Spleen (tissue), 7 donors: ENCODE results near the gene MSI2.
A peak's percentile ranks its signal among the peaks of the same experiment; 100 is the strongest.

Source experiments
- POLR2AphosphoS5 ChIP-seq, 3 donors: sonication (generic); formaldehyde crosslinking; IDR thresholded peaks; one replicate each; pipeline ENCODE4 v1.5.1; 2017; ENCODE audit warnings: antibody characterized with exemption in 3 of 3
- TF ChIP-seq, protein P1 (sequence below), 11 experiments: fragments of 200-600 bp in 7 of 11; fragments of 450-650 bp in 4 of 11; sonication (generic) in 4 of 11; IDR thresholded peaks in 8 of 11; conservative IDR thresholded peaks in 3 of 11; 1 replicate in 7 of 11; 2 replicates in 4 of 11; pipeline versions ENCODE4 v1.4.0 to v1.8.0; 2016 to 2021; ENCODE audit warnings: antibody characterized with exemption in 11 of 11, inconsistent platforms in 4 of 11, mild to moderate bottlenecking in 1 of 11
- donor health status: DM: no; HTN: no; CAD: no; lungs with moderate emphysema.
- donor health status: DM: no; HTN: no; CAD: no.
- donor health status: DM: no; HTN: no; CAD: no.

- TF ChIP-seq POLR2AphosphoS5 (IDR thresholded peaks at IDR 0.05) = peak in 1 of 3 donors; percentile 64
- TF ChIP-seq, protein P1, sequence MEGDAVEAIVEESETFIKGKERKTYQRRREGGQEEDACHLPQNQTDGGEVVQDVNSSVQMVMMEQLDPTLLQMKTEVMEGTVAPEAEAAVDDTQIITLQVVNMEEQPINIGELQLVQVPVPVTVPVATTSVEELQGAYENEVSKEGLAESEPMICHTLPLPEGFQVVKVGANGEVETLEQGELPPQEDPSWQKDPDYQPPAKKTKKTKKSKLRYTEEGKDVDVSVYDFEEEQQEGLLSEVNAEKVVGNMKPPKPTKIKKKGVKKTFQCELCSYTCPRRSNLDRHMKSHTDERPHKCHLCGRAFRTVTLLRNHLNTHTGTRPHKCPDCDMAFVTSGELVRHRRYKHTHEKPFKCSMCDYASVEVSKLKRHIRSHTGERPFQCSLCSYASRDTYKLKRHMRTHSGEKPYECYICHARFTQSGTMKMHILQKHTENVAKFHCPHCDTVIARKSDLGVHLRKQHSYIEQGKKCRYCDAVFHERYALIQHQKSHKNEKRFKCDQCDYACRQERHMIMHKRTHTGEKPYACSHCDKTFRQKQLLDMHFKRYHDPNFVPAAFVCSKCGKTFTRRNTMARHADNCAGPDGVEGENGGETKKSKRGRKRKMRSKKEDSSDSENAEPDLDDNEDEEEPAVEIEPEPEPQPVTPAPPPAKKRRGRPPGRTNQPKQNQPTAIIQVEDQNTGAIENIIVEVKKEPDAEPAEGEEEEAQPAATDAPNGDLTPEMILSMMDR (IDR thresholded peaks at IDR 0.05 in 8 of 11, conservative IDR thresholded peaks at IDR 0.05 in 3 of 11) = peak; percentile 83 to 99 (median 97)
Measured at GRCh38 chr17:57243171-57243622, 13.1 kb upstream of the MSI2 start.
